GM23338 (cell line): ENCODE results near the gene EXD3.

Source experiments
- CREB1 ChIP-seq: fragments of 250-450 bp; sonication (Bioruptor Pico); IDR thresholded peaks from 2 replicates; pipeline ENCODE4 v1.5.0; 2020; ENCODE audit warnings: low read depth, mild to moderate bottlenecking, moderate library complexity
- CTCF ChIP-seq, 2 experiments: fragments of 200-600 bp in 1 of 2; sonication (generic) in 1 of 2; conservative IDR thresholded peaks; 2 replicates each; pipeline versions ENCODE4 v1.5.1 to v1.6.1; 2016 to 2017; ENCODE audit warnings: antibody characterized with exemption in 2 of 2, low read depth in 2 of 2, mild to moderate bottlenecking in 2 of 2, moderate library complexity in 1 of 2
- ETS1 ChIP-seq: IDR thresholded peaks from 2 replicates; pipeline ENCODE4 v1.6.1; 2016; ENCODE audit warnings: antibody characterized with exemption
- EZH2 ChIP-seq: fragments of 200-600 bp; sonication (generic); IDR thresholded peaks from one replicate; pipeline ENCODE4 v1.8.0; 2017; ENCODE audit warnings: antibody characterized with exemption, mild to moderate bottlenecking, low read depth; ENCODE audit not compliant: unreplicated experiment
- EZH2phosphoT487 ChIP-seq: fragments of 200-600 bp; sonication (generic); IDR thresholded peaks from one replicate; pipeline ENCODE4 v1.8.1; 2018; ENCODE audit warnings: antibody characterized with exemption; ENCODE audit not compliant: unreplicated experiment
- JUNB ChIP-seq: IDR thresholded peaks from one replicate; pipeline ENCODE4 v1.6.1; 2016; ENCODE audit warnings: antibody characterized with exemption; ENCODE audit not compliant: unreplicated experiment
- NANOG ChIP-seq: IDR thresholded peaks from 2 replicates; pipeline ENCODE4 v1.6.1; 2016; ENCODE audit warnings: antibody characterized with exemption, borderline replicate concordance
- POLR2AphosphoS5 ChIP-seq: IDR thresholded peaks from 2 replicates; pipeline ENCODE4 v1.6.1; 2016; ENCODE audit warnings: antibody characterized with exemption, low read depth
- STAT1 ChIP-seq: IDR thresholded peaks from one replicate; pipeline ENCODE4 v1.6.1; 2016; ENCODE audit warnings: antibody characterized with exemption; ENCODE audit not compliant: unreplicated experiment
- ZNF114 ChIP-seq: fragments of 250-450 bp; sonication (Bioruptor Pico); IDR thresholded peaks from 2 replicates; pipeline ENCODE4 v1.5.0; 2020; ENCODE audit warnings: mild to moderate bottlenecking, moderate library complexity
- ZNF331 ChIP-seq: fragments of 250-450 bp; sonication (Bioruptor Pico); IDR thresholded peaks from 2 replicates; pipeline ENCODE4 v1.5.0; 2020; ENCODE audit warnings: low read depth, mild to moderate bottlenecking, moderate library complexity
- TF ChIP-seq, protein P1 (sequence below): IDR thresholded peaks from one replicate; pipeline ENCODE4 v1.6.1; 2018; ENCODE audit warnings: antibody characterized with exemption; ENCODE audit not compliant: unreplicated experiment

DNA sequence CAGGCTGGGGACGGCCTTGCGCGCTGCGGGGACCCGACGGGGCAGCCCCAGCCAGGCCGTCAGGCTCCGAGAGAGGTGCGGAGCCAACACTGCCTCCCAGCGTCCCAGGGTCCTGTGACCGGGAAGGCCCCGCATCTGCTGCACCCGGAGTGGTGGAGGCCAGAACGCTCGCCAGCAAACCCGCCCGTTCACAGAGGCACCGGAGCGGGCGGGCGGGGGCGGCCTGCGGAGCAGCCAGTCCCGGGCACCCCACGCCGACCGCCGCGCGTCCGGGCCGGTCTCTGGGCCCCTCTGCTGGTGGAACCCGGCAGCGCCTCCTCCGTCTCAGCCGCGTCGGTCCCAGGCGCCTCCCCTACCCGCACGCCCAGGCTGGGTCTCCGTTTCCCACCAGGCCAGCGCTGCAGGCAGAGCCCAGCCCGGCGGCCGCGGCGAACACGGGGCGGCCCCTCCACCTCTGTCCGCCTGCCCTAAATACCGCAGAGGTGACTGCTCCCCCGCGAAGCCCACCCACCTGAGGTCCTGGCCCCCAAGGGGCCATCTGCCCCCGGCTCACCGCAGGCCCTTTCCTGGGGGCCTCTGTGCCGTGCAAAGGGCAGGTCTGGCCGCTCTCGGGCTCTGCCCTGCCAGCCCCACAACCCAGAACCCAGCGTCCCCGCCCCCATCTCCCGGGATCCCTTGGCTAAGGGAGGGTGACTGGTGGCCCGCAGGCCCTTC, 15.9 kb downstream of the EXD3 start:
- TF ChIP-seq, protein P1, sequence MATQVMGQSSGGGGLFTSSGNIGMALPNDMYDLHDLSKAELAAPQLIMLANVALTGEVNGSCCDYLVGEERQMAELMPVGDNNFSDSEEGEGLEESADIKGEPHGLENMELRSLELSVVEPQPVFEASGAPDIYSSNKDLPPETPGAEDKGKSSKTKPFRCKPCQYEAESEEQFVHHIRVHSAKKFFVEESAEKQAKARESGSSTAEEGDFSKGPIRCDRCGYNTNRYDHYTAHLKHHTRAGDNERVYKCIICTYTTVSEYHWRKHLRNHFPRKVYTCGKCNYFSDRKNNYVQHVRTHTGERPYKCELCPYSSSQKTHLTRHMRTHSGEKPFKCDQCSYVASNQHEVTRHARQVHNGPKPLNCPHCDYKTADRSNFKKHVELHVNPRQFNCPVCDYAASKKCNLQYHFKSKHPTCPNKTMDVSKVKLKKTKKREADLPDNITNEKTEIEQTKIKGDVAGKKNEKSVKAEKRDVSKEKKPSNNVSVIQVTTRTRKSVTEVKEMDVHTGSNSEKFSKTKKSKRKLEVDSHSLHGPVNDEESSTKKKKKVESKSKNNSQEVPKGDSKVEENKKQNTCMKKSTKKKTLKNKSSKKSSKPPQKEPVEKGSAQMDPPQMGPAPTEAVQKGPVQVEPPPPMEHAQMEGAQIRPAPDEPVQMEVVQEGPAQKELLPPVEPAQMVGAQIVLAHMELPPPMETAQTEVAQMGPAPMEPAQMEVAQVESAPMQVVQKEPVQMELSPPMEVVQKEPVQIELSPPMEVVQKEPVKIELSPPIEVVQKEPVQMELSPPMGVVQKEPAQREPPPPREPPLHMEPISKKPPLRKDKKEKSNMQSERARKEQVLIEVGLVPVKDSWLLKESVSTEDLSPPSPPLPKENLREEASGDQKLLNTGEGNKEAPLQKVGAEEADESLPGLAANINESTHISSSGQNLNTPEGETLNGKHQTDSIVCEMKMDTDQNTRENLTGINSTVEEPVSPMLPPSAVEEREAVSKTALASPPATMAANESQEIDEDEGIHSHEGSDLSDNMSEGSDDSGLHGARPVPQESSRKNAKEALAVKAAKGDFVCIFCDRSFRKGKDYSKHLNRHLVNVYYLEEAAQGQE, result no peak
- TF ChIP-seq CTCF (conservative IDR thresholded peaks at IDR 0.05; ENCODE audit: low read depth in 2 of 2) (peak; percentile 50 to 75), EZH2 (no peak), JUNB (no peak), POLR2AphosphoS5 (0 out of 2 replicates have a peak, but pooled peaks have one; percentile 12), ETS1 (no peak), EZH2phosphoT487 (no peak), STAT1 (no peak), CREB1 (CRISPR knock-in tag) (no peak), ZNF331 (CRISPR knock-in tag) (no peak), ZNF114 (CRISPR knock-in tag) (no peak), NANOG (no peak)
